Vagina (tissue), 2 donors: ENCODE measurements around the gene RNF112.

Experiments used
- POLR2AphosphoS5 ChIP-seq, 2 donors: sonication (generic); formaldehyde crosslinking; IDR thresholded peaks; one replicate each; pipeline ENCODE4 v1.9.0; 2017; ENCODE audit warnings: antibody characterized with exemption in 2 of 2, mild to moderate bottlenecking in 2 of 2, low read depth in 1 of 2; ENCODE audit not compliant: insufficient read depth in 1 of 2
- TF ChIP-seq, protein P1 (sequence below), 3 experiments: fragments of 450-650 bp in 2 of 3; fragments of 200-600 bp in 1 of 3; sonication (generic) in 1 of 3; IDR thresholded peaks; one replicate each; pipeline ENCODE4 v1.5.1; 2017 to 2019; ENCODE audit warnings: antibody characterized with exemption in 3 of 3, mild to moderate bottlenecking in 2 of 3, moderate library complexity in 2 of 3

DNA sequence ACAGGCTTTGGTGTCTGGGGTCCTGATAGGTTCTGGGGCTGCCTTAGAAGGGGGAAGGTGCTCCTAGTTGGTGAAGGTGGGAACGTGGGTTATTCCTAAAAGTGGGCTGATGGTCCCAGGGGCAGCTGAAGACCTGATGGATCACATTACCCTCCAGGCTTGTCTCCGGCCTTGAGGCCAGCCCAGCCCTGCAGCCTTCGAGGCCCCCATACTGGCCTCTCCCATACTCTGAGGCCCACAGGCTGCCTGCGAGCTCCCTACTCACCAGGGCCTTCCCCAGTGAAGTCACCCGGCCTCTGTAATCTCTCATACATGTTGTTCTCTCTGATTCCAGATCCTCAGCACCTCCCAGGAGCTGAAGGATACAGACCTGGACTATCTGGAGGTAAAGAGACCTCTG lies 2.7 kb downstream of the RNF112 start:
- TF ChIP-seq, protein P1, sequence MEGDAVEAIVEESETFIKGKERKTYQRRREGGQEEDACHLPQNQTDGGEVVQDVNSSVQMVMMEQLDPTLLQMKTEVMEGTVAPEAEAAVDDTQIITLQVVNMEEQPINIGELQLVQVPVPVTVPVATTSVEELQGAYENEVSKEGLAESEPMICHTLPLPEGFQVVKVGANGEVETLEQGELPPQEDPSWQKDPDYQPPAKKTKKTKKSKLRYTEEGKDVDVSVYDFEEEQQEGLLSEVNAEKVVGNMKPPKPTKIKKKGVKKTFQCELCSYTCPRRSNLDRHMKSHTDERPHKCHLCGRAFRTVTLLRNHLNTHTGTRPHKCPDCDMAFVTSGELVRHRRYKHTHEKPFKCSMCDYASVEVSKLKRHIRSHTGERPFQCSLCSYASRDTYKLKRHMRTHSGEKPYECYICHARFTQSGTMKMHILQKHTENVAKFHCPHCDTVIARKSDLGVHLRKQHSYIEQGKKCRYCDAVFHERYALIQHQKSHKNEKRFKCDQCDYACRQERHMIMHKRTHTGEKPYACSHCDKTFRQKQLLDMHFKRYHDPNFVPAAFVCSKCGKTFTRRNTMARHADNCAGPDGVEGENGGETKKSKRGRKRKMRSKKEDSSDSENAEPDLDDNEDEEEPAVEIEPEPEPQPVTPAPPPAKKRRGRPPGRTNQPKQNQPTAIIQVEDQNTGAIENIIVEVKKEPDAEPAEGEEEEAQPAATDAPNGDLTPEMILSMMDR (IDR thresholded peaks at IDR 0.05), result no peak
- no peak for TF ChIP-seq POLR2AphosphoS5 (IDR thresholded peaks at IDR 0.05; ENCODE audit: insufficient read depth in 1 of 2, low read depth in 1 of 2)
